Activated CD4-positive, alpha-beta T cell treated with anti-CD3 and anti-CD28 coated beads for 36 hours (primary cell): ENCODE measurements around the gene NKAIN4. TPM values are rescaled to one million over a fixed set of nuclear protein-coding genes. Genes with fewer than 3 reads are reported as not detected.
"Not testable (repeated sequence)": the region's sequence is repeated elsewhere in the genome, so short reads cannot be mapped to it uniquely, and the experiment has no call there.

Source experiments
- ATAC-seq: fragments of 200-7000 bp; cut with Tn5 transposase; one replicate; pipeline ENCODE4 v1.10.0; 2021; ENCODE audit warnings: mild to moderate bottlenecking, moderate library complexity
- CTCF ChIA-PET: fragments of 350-600 bp; sonication (Branson Sonifier 250); formaldehyde crosslinking; loops from one replicate; lab custom pipeline; 2021; ENCODE audit warnings: antibody characterized with exemption; lab: Charles Lee
- POLR2A ChIA-PET: fragments of 350-600 bp; sonication (Branson Sonifier 250); formaldehyde crosslinking; loops from one replicate; lab custom pipeline; 2021; ENCODE audit warnings: antibody characterized with exemption, inconsistent platforms; lab: Charles Lee
- DNase-seq: peaks from one replicate; pipeline ENCODE4 v3.0.0-alpha.2; 2020
- H3K27ac Mint-ChIP-seq: one replicate; pipeline ENCODE4 v1.8.0; 2021; ENCODE audit warnings: mixed read lengths
- H3K27me3 Mint-ChIP-seq: one replicate; pipeline ENCODE4 v1.8.0; 2021; ENCODE audit warnings: mixed read lengths
- H3K36me3 Mint-ChIP-seq: one replicate; pipeline ENCODE4 v1.8.0; 2021; ENCODE audit warnings: low read depth, mixed read lengths
- H3K4me1 Mint-ChIP-seq: one replicate; pipeline ENCODE4 v1.8.0; 2021; ENCODE audit warnings: mixed read lengths
- H3K4me3 Mint-ChIP-seq: one replicate; pipeline ENCODE4 v1.8.0; 2021; ENCODE audit warnings: mild to moderate bottlenecking, moderate library complexity, mixed read lengths
- H3K9me3 Mint-ChIP-seq: one replicate; pipeline ENCODE4 v1.8.0; 2021; ENCODE audit warnings: low read depth, mixed read lengths
- intact Hi-C, 2 experiments: fragments of 100-400 bp; cut with DNase I in 1 of 2; cut with micrococcal nuclease in 1 of 2; formaldehyde crosslinking; loops; one replicate each; pipeline versions ENCODE4 v1.14.2 to v1.15.1; 2022 to 2024; cut with DNase I, micrococcal nuclease
- total RNA-seq, 2 experiments: library from RNA; stranded (reverse); gene quantifications; one replicate each; pipeline ENCODE4 v1.2.3, GENCODE V29; 2021

NKAIN4 gene
- total RNA-seq, 2 experiments from 2014 or later, result not detected

DNA sequence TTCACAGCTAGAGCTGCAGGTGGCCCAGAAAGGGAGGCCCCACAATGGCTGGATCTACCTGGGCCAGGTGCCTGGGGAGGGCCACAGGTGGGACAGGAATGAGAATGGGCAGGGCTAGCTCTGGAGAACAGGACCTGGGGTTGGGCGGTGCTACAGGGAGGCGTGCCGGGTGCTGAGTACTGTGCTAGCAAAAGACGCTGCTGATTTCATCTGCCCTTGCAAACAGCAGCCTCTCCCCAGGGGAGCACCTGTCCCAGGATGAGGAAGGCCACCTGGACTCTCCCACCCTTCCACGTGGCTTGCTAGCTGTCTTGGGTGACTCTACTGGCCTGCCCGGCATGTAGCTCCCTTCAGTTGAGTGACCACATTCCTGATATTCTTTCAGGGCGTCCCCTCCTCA is 31.7 kb downstream of the NKAIN4 start:
- POLR2A ChIA-PET, result no interaction called here
- intact Hi-C loops, result loop anchor here (2.0 kb wide), 2 partner anchors 30 to 160 kb away; no protein-coding TSS in a partner anchor

DNA sequence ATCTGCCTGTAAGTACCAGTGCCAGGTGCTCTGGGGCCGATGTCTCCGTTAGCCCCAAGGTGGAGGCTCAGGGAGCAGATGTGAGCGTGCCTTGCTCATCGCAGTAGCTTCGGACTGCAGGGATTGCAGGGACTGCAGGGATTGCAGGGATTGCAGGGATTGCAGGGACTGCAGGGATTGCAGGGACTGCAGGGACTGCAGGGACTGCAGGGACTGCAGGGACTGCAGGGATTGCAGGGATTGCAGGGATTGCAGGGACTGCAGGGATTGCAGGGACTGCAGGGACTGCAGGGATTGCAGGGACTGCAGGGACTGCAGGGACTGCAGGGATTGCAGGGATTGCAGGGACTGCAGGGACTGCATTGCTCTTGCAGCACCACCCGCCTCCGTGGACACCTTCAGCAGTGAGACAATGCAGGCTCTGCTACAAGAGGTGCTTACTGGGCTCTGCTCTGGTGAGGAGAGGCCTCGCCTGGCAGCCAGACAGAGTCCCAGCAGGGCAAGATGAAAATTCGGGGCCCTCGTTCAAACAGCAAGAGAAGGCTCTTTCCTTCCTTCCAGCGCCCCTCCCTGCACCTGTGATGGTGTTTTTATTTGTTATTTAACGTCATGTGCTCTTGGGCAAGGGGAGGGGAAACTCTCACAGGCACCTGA is 32.7 kb downstream of the NKAIN4 start:
- POLR2A ChIA-PET, H3K4me3 Mint-ChIP-seq, H3K27ac Mint-ChIP-seq, DNase-seq, H3K27me3 Mint-ChIP-seq, ATAC-seq, CTCF ChIA-PET, H3K36me3 Mint-ChIP-seq, H3K9me3 Mint-ChIP-seq, H3K4me1 Mint-ChIP-seq: not testable (repeated sequence)
- intact Hi-C loops, result loop anchor here (2.0 kb wide), 2 partner anchors 31 to 161 kb away; no protein-coding TSS in a partner anchor

More for the DNA sequence above, 31.7 kb downstream of the NKAIN4 start:
- no peak overlapping the region for H3K4me3 Mint-ChIP-seq
- H3K4me1 Mint-ChIP-seq, result no peaks in the 10 kb centered on the region
- ATAC-seq (no peak), DNase-seq (no peak)
- H3K27ac Mint-ChIP-seq, result no peak overlapping the region
- H3K9me3 Mint-ChIP-seq, result no peaks in the 10 kb centered on the region
- H3K27me3 Mint-ChIP-seq, result peaks cover 4% of the 10 kb centered on the region
- CTCF ChIA-PET, result interaction anchor here (0.8 to 3.7 kb wide), 10 partner anchors 10 to 600 kb away, joined by 3 to 22 read pairs (median 7); partner anchors contain the start of gene BIRC7
- H3K36me3 Mint-ChIP-seq, result no peaks in the 10 kb centered on the region

DNA sequence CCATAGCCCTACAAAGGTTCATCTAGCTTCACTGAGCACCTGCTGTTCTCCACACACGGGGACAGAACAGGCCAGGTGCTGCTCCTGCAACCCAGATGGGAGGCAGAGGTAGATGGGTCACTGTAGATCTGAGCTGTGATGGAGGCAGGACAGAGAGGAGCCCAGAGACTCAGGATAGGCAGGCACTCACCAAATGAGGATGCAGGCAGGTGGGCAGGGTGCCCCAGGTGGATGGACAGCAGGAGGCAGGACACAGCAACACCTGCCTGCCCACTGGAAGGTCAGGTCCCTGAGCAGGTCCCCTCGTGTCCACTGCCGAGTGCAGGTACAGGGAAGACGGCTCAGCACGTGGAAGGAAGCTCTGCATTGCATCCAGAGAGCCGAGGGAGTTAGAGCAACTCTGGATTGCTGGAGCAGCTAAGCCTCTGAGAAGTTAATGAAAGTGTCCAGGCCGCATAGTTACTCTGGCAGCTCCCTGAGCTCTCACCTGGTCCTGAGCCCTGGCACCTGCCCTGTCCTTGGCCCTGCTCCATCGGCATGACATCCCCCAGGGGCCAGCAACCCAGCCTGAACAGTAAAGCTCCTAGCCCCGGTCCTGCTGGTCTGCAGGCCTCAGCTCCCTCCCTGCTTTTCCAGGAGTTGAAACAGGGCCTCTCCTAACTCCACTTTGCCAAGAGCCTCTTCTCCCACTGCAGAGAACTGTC is 33.4 kb downstream of the NKAIN4 start:
- POLR2A ChIA-PET, result no interaction called here
- peaks cover 4% of the 10 kb centered on the region for H3K27me3 Mint-ChIP-seq
- no peaks in the 10 kb centered on the region for H3K9me3 Mint-ChIP-seq
- peaks cover 5% of the 10 kb centered on the region for H3K4me1 Mint-ChIP-seq
- H3K4me3 Mint-ChIP-seq, result no peak overlapping the region
- no peaks in the 10 kb centered on the region for H3K36me3 Mint-ChIP-seq
- no peak for ATAC-seq
- intact Hi-C loops, result no loop called here
- DNase-seq, result no peak
- no peak overlapping the region for H3K27ac Mint-ChIP-seq
- CTCF ChIA-PET, result interaction anchor here (0.7 kb wide), 1 partner anchor 221 kb away, joined by 3 read pairs; no protein-coding TSS in a partner anchor

DNA sequence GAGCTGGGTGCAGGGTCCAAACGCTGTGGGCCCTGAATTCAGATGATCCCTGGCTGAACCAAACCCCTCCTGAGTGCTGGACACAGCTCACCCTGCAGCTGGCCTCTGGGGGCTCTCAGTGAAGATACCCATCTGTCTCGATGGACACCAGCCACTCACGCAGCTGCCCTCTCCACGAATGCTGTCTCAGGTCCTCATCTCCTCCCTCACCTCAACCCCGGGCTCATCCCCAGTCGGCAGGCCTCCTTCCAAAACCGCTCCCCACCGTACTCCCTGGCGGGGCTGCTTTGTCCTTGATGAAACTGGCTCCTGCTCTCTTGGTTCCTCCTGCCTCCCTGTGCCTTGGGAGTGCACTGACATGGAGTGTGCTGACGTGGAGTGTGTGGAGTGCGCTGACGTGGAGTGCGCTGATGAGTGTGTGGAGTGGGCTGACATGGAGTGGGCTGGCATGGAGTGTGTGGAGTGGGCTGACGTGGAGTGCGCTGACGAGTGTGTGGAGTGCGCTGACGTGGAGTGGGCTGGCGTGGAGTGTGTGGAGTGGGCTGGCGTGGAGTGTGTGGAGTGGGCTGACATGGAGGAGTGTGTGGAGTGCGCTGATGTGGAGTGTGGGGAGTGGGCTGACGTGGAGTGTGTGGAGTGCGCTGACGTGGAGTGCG is 34.3 kb downstream of the NKAIN4 start:
- intact Hi-C loops, result loop anchor here in 1 of 2 experiments (5.0 to 10.0 kb wide), 7 partner anchors 358 to 1098 kb away; partner anchors contain the start of genes ABHD16B, ADRM1, LSM14B and RPS21

DNA sequence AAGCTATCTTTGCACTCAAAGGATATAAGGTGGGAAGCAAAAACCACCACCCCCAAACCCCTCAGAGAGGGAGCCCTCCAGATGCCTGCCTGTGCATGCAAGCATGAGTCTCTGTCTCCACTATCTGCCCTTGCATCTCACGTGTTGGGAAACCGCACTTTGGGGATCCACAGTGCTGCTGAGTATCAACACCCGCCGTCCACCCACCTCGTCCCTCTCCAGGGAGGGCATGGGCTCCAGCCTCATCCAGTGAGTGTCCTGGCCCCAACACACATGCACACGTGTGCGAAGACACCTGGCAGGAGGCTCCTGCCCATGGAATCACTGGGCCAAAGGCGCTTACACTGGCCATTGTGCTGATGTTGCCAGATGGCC is 34.8 kb downstream of the NKAIN4 start:
- no peak overlapping the region for H3K4me3 Mint-ChIP-seq
- H3K27ac Mint-ChIP-seq, result no peak overlapping the region
- peaks cover 10% of the 10 kb centered on the region for H3K36me3 Mint-ChIP-seq
- H3K27me3 Mint-ChIP-seq, result peaks cover 4% of the 10 kb centered on the region
- CTCF ChIA-PET, result interaction anchor here (0.9 kb wide), 1 partner anchor 21 kb away, joined by 3 read pairs; no protein-coding TSS in a partner anchor
- no peaks in the 10 kb centered on the region for H3K9me3 Mint-ChIP-seq
- POLR2A ChIA-PET, result interaction anchor here (0.6 kb wide), 1 partner anchor 39 kb away, joined by 3 read pairs; no protein-coding TSS in a partner anchor
- peaks cover 13% of the 10 kb centered on the region for H3K4me1 Mint-ChIP-seq
- ATAC-seq (no peak), DNase-seq (no peak)
- intact Hi-C loops, result loop anchor here in 1 of 2 experiments (5.0 to 10.0 kb wide), 7 partner anchors 357 to 1097 kb away; partner anchors contain the start of genes ABHD16B, ADRM1, LSM14B and RPS21

More for the DNA sequence above, 34.3 kb downstream of the NKAIN4 start:
- H3K36me3 Mint-ChIP-seq, result peaks cover 4% of the 10 kb centered on the region
- ATAC-seq (no peak), DNase-seq (no peak)
- H3K4me3 Mint-ChIP-seq, result no peak overlapping the region
- CTCF ChIA-PET, result no interaction called here
- no peaks in the 10 kb centered on the region for H3K9me3 Mint-ChIP-seq
- peaks cover 8% of the 10 kb centered on the region for H3K4me1 Mint-ChIP-seq
- peak overlapping the region; percentile 38 for H3K27ac Mint-ChIP-seq
- POLR2A ChIA-PET, result interaction anchor here (0.6 kb wide), 1 partner anchor 39 kb away, joined by 3 read pairs; no protein-coding TSS in a partner anchor
- peaks cover 4% of the 10 kb centered on the region for H3K27me3 Mint-ChIP-seq

DNA sequence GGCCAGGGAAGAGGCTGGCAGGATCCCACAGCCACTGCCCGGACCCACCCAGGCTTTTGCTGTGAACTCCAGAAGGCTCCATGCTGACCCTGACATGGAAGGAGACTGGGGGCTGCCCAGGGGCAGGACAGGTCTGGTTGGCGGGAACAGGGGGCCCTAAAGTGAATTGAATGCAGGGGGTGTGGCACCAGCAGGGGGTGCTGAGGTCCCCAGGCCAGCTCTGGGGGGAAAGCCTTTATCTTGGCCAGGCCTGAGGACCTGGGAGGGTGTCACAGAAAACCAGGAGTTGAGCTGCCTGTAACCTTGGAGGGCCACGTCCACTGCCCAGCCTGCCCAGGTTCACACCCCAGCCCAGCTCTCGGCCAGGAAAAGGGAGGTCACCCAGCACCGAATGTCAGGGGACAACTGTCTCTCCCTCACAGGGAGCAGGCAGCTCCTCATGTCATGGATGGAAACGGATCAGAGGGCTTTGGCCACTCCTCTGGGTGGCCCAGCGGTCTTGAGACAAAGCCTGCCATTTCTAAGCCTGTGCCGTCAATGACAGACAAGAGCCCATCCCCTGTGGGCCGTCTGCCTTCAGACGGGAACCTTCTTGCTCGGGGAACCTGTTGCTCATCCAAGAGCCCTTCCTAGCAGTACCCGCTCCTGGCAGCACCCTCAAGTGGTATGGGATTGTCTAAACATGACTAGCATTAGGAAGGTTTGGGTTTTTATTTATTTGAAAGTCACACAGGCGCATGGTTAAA is 35.4 kb downstream of the NKAIN4 start:
- POLR2A ChIA-PET, result interaction anchor here (0.6 kb wide), 1 partner anchor 40 kb away, joined by 3 read pairs; no protein-coding TSS in a partner anchor
- Mint-ChIP-seq H3K36me3 (peaks cover 14% of the 10 kb centered on the region), H3K27me3 (peaks cover 4% of the 10 kb centered on the region), H3K4me1 (peaks cover 19% of the 10 kb centered on the region), H3K9me3 (no peaks in the 10 kb centered on the region), H3K27ac (no peak overlapping the region), H3K4me3 (no peak overlapping the region)
- DNase-seq (no peak), ATAC-seq (no peak)
- intact Hi-C loops, result loop anchor here in 1 of 2 experiments (5.0 to 10.0 kb wide), 7 partner anchors 357 to 1097 kb away; partner anchors contain the start of genes ABHD16B, ADRM1, LSM14B and RPS21
- CTCF ChIA-PET, result interaction anchor here (0.9 kb wide), 1 partner anchor 20 kb away, joined by 3 read pairs; no protein-coding TSS in a partner anchor

DNA sequence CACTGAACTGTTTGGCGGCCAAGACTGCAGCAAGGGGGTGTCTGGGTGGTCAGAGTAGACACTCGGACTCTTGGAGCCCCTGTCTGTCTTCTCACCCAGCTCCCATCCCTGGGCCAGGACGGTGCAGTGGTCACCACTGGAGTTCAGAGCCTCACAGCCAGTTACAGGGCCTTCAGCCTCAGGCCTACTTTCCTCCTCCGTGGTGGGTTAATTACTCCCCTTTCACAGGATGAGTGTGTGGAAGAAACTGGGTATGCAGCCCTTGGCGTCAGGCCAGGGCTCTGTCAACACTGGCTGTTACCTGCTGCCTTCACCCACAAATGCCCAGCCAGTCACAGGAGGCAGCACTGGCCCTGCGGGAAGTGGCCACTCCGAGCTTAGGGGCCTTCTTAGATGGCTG is 36.6 kb downstream of the NKAIN4 start:
- ChIA-PET CTCF (interaction anchor here (0.7 kb wide), 1 partner anchor 395 kb away, joined by 3 read pairs; no protein-coding TSS in a partner anchor), POLR2A (no interaction called here)
- H3K27ac Mint-ChIP-seq, result no peak overlapping the region
- H3K27me3 Mint-ChIP-seq, result peaks cover 4% of the 10 kb centered on the region
- ATAC-seq (no peak), DNase-seq (peak; percentile 36)
- H3K9me3 Mint-ChIP-seq, result no peaks in the 10 kb centered on the region
- H3K4me1 Mint-ChIP-seq, result peaks cover 31% of the 10 kb centered on the region
- H3K4me3 Mint-ChIP-seq, result no peak overlapping the region
- intact Hi-C loops, result loop anchor here in 1 of 2 experiments (2.0 to 10.0 kb wide), 8 partner anchors 303 to 1095 kb away; partner anchors contain the start of genes ABHD16B, ADRM1, LSM14B and PPDPF
- H3K36me3 Mint-ChIP-seq, result peaks cover 24% of the 10 kb centered on the region

DNA sequence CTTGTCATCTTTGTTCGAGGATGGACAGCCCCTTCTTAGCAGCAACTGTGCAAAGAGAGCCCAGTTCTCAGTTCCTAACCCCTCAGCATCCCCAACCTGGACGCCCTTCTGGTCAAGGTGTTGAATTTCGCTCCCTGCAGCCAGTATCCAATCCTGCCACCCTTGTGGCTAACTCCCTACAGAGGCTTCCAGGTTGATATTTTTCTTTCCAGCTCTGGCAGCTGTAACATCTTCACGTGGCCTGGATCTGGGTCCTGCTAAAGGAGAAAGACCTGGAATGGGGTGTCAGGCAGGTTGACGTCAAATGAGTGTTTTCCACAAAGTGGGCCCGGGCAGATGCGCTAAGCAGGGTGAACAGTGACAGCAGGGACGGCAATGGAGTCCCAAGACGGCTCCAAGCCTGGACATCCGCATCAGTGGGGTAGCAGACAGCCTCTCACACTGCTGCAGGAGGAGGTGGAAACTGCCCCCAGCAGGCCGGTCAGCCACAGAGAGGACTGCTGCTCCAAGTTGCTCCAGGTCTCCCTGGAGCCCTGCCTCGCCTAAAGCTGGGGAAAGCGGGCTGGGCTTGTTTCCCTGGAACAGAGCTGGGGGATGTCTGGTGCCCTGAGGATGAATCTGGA is 37.3 kb downstream of the NKAIN4 start:
- intact Hi-C loops, result loop anchor here in 1 of 2 experiments (1.0 to 10.0 kb wide), 12 partner anchors 55 to 1095 kb away; partner anchors contain the start of genes ABHD16B, ADRM1, ARFGAP1 and LSM14B
- DNase-seq (no peak), ATAC-seq (no peak)
- ChIA-PET CTCF (interaction anchor here (0.7 to 1.0 kb wide), 2 partner anchors 34 to 144 kb away, joined by 3 read pairs; no protein-coding TSS in a partner anchor), POLR2A (no interaction called here)
- H3K9me3 Mint-ChIP-seq, result no peaks in the 10 kb centered on the region
- H3K4me1 Mint-ChIP-seq, result peaks cover 38% of the 10 kb centered on the region
- H3K27me3 Mint-ChIP-seq, result peaks cover 4% of the 10 kb centered on the region
- H3K4me3 Mint-ChIP-seq, result peak overlapping the region; percentile 92
- H3K36me3 Mint-ChIP-seq, result peaks cover 32% of the 10 kb centered on the region
- H3K27ac Mint-ChIP-seq, result peak overlapping the region; percentile 82

DNA sequence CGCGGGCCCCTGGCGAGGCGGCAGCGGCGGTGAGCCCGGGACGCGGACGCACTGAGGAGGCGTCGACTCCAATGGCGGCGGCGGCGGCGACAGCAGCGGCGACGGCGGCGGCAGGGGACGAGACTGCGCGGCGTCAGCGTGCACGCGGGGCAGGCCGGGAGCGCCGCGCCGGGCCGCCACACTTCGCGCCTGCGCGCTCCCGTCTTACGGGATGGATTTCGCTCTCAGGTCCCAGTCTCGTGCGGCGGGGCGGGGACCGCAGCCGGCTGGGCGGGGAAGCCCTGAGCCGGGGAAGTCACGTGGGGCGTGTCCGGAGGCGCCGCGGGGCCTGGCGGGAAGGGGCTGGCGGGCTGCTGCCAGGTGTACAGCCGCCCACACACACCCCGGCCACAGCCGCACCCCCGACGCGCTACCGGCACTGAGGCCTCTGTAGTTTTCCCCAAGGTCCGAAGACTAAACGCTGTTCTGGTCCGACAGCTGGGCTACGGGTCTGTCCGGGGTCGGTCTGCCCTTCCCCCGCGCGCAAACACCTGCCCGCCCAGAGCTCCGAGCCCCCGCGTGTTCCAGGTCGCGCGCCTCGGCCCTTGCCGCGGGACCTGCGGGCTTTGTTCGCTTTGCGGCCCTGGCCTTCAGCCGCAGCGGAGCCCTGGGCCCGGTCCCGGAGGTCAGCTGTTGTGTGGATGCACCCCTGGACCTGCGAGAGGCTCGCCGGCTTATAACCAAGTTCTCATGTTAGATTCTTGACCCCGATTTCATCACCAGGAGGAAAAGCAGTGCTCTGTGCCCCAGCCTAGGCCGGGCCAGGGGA is 38.0 kb downstream of the NKAIN4 start, which contains the start of gene YTHDF1:
TSS of gene YTHDF1 (minus strand) at position 91 of the 808 bp plus-strand sequence. CDS start 239 bp downstream, outside the sequence.
- DNase-seq, result peak; percentile 98
- Mint-ChIP-seq H3K4me3 (peak within 1 kb of the TSS; percentile 92), H3K27ac (peak within 1 kb of the TSS; percentile 88), H3K27me3 (peaks cover 4% of the 10 kb centered on the region), H3K4me1 (peaks cover 43% of the 10 kb centered on the region), H3K36me3 (peaks cover 32% of the 10 kb centered on the region), H3K9me3 (no peaks in the 10 kb centered on the region)
- POLR2A ChIA-PET, result interaction anchor here (1.2 kb wide), 1 partner anchor 12 kb away, joined by 4 read pairs; no protein-coding TSS in a partner anchor
- CTCF ChIA-PET, result interaction anchor here (1.0 kb wide), 1 partner anchor 33 kb away, joined by 3 read pairs; no protein-coding TSS in a partner anchor
- intact Hi-C loops, result loop anchor here in 1 of 2 experiments (1.0 to 10.0 kb wide), 12 partner anchors 56 to 1094 kb away; partner anchors contain the start of genes ABHD16B, ADRM1, ARFGAP1 and LSM14B
- peak; percentile 98 for ATAC-seq
